ENCODE data around the gene SMCO2. TPM values are rescaled to one million over a fixed set of nuclear protein-coding genes. Genes with fewer than 3 reads are reported as not detected.

SMCO2 gene
- total and polyA plus RNA-seq, 4 donors = not detected

GRCh38 chr12:27527512-27527911 is 81.0 kb downstream of the SMCO2 start:
- Histone ChIP-seq H3K36me3 (ENCODE audit: control insufficient read depth in 4 of 4, insufficient read depth in 3 of 4, low read depth in 1 of 4, low read length in 3 of 4) (no peaks in the 10 kb centered on the region), H3K9ac (ENCODE audit: low read depth in 1 of 2, low read length in 2 of 2) (no peak overlapping the region), H3K27ac (ENCODE audit: low read depth in 1 of 2, low read length in 2 of 2) (no peak overlapping the region), H3K4me1 (ENCODE audit: control insufficient read depth in 4 of 4, insufficient read depth in 4 of 4, low read length in 3 of 4) (peaks cover 5 to 36% (median 8%) of the 10 kb centered on the region in 4 donors), H3K4me3 (ENCODE audit: low read depth in 1 of 3, low read length in 3 of 3) (no peak overlapping the region), H3K27me3 (ENCODE audit: control insufficient read depth in 4 of 4, insufficient read depth in 4 of 4, low read length in 3 of 4) (no peaks in the 10 kb centered on the region), H3K9me3 (ENCODE audit: control insufficient read depth in 4 of 4, low read length in 3 of 4) (no peaks in the 10 kb centered on the region)
- no peak for TF ChIP-seq TAF1 (conservative IDR thresholded peaks at IDR 0.05)
- TF ChIP-seq ATF3 (IDR thresholded peaks at IDR 0.05) = no peak
- no peak for TF ChIP-seq NR2F2 (IDR thresholded peaks at IDR 0.05)
- TF ChIP-seq FOXA2 (IDR thresholded peaks at IDR 0.05) = no peak
- no peak for TF ChIP-seq HNF4G (IDR thresholded peaks at IDR 0.05)
- no peak for TF ChIP-seq CTCF (IDR thresholded peaks at IDR 0.05; ENCODE audit: low read depth, low read length, missing input control)
- no peak for TF ChIP-seq GABPA (IDR thresholded peaks at IDR 0.05 in 1 of 2, conservative IDR thresholded peaks at IDR 0.05 in 1 of 2)
- TF ChIP-seq RAD21 (IDR thresholded peaks at IDR 0.05) = no peak
- TF ChIP-seq MAX (IDR thresholded peaks at IDR 0.05) = no peak
- no peak for DNase-seq (ENCODE audit: low spot score)
- WGBS = 89% methylated on average over 9 of the region's 9 CpGs

GRCh38 chr12:27528788-27529187 is 82.3 kb downstream of the SMCO2 start:
- Histone ChIP-seq H3K4me3 (ENCODE audit: low read depth in 1 of 3, low read length in 3 of 3) (no peak overlapping the region), H3K9ac (ENCODE audit: low read depth in 1 of 2, low read length in 2 of 2) (no peak overlapping the region), H3K36me3 (ENCODE audit: control insufficient read depth in 4 of 4, insufficient read depth in 3 of 4, low read depth in 1 of 4, low read length in 3 of 4) (no peaks in the 10 kb centered on the region), H3K27me3 (ENCODE audit: control insufficient read depth in 4 of 4, insufficient read depth in 4 of 4, low read length in 3 of 4) (no peaks in the 10 kb centered on the region), H3K9me3 (ENCODE audit: control insufficient read depth in 4 of 4, low read length in 3 of 4) (no peaks in the 10 kb centered on the region), H3K27ac (ENCODE audit: low read depth in 1 of 2, low read length in 2 of 2) (no peak overlapping the region), H3K4me1 (ENCODE audit: control insufficient read depth in 4 of 4, insufficient read depth in 4 of 4, low read length in 3 of 4) (peaks cover 0 to 36% (median 4%) of the 10 kb centered on the region in 4 donors)
- TF ChIP-seq FOXA2 (IDR thresholded peaks at IDR 0.05) = no peak
- no peak for TF ChIP-seq YY1 (IDR thresholded peaks at IDR 0.05)
- no peak for TF ChIP-seq SP1 (IDR thresholded peaks at IDR 0.05)
- TF ChIP-seq EGR1 (IDR thresholded peaks at IDR 0.05; ENCODE audit: low read depth in 2 of 2) = no peak
- TF ChIP-seq RAD21 (IDR thresholded peaks at IDR 0.05) = no peak
- TF ChIP-seq ATF3 (IDR thresholded peaks at IDR 0.05) = no peak
- no peak for TF ChIP-seq CTCF (IDR thresholded peaks at IDR 0.05; ENCODE audit: low read depth, low read length, missing input control)
- no peak for TF ChIP-seq TAF1 (conservative IDR thresholded peaks at IDR 0.05)
- no peak for TF ChIP-seq MAX (IDR thresholded peaks at IDR 0.05)
- TF ChIP-seq RXRA (IDR thresholded peaks at IDR 0.05) = no peak
- no peak for TF ChIP-seq ZBTB33 (IDR thresholded peaks at IDR 0.05)
- TF ChIP-seq JUND (IDR thresholded peaks at IDR 0.05) = no peak
- TF ChIP-seq NR2F2 (IDR thresholded peaks at IDR 0.05) = no peak
- TF ChIP-seq HNF4A (conservative IDR thresholded peaks at IDR 0.05) = no peak
- no peak for TF ChIP-seq REST (IDR thresholded peaks at IDR 0.05)
- TF ChIP-seq HNF4G (IDR thresholded peaks at IDR 0.05) = no peak
- WGBS = 90% methylated on average over 3 of the region's 3 CpGs
- no peak for DNase-seq (ENCODE audit: low spot score)

Data from liver (tissue), 9 donors.